MM.1S (cell line): ENCODE measurements around the gene RHOA.
A peak's percentile ranks its signal among the peaks of the same experiment; 100 is the strongest.

Experiments used
- DNase-seq: peaks from one replicate; pipeline ENCODE4 v3.0.0-alpha.2; 2015
- H2AFZ ChIP-seq: fragments of 300-600 bp; sonication (generic); 2 replicates; pipeline ENCODE4 v1.6.0; 2016; ENCODE audit warnings: antibody characterized with exemption, low read length
- H3F3A ChIP-seq: fragments of 300-600 bp; sonication (generic); 2 replicates; pipeline ENCODE4 v1.6.1; 2016; ENCODE audit warnings: mild to moderate bottlenecking, antibody characterized with exemption, low read length, moderate library complexity, mixed read lengths; ENCODE audit not compliant: insufficient read depth
- H3K27ac ChIP-seq: fragments of 300-600 bp; sonication (generic); 2 replicates; pipeline ENCODE4 v1.5.1; 2016; ENCODE audit warnings: mild to moderate bottlenecking, low read length
- H3K27me3 ChIP-seq: fragments of 300-600 bp; sonication (generic); replicated peaks from 2 replicates; pipeline ENCODE4 v1.6.0; 2016; ENCODE audit warnings: low read length; ENCODE audit not compliant: insufficient read depth
- H3K36me3 ChIP-seq: fragments of 300-600 bp; sonication (generic); replicated peaks from 2 replicates; pipeline ENCODE4 v1.6.1; 2016; ENCODE audit warnings: mild to moderate bottlenecking, low read length, mixed read lengths; ENCODE audit not compliant: insufficient read depth
- H3K4me1 ChIP-seq: fragments of 300-600 bp; sonication (generic); 2 replicates; pipeline ENCODE4 v1.6.1; 2016; ENCODE audit warnings: low read length, mixed read lengths
- H3K4me2 ChIP-seq: fragments of 300-600 bp; sonication (generic); 2 replicates; pipeline ENCODE4 v1.6.0; 2016; ENCODE audit warnings: low read depth, low read length
- H3K4me3 ChIP-seq: fragments of 300-600 bp; sonication (generic); 2 replicates; pipeline ENCODE4 v1.5.1; 2016; ENCODE audit warnings: low read length, mixed read lengths
- H3K79me2 ChIP-seq: fragments of 300-600 bp; sonication (generic); 2 replicates; pipeline ENCODE4 v1.6.1; 2016; ENCODE audit warnings: mixed run types, low read length, mixed read lengths
- H3K9ac ChIP-seq: fragments of 300-600 bp; sonication (generic); 2 replicates; pipeline ENCODE4 v1.6.1; 2016; ENCODE audit warnings: low read length, mixed read lengths
- H3K9me2 ChIP-seq: fragments of 300-600 bp; sonication (generic); replicated peaks from 2 replicates; pipeline ENCODE4 v1.6.1; 2016; ENCODE audit warnings: mild to moderate bottlenecking, low read length, mixed read lengths; ENCODE audit not compliant: insufficient read depth
- H3K9me3 ChIP-seq: fragments of 300-600 bp; sonication (generic); replicated peaks from 2 replicates; pipeline ENCODE4 v1.6.1; 2016; ENCODE audit warnings: mild to moderate bottlenecking, low read length, mixed read lengths; ENCODE audit not compliant: insufficient read depth
- H4K20me1 ChIP-seq: fragments of 300-600 bp; sonication (generic); 2 replicates; pipeline ENCODE4 v1.6.1; 2016; ENCODE audit warnings: mild to moderate bottlenecking, low read length, moderate library complexity, mixed read lengths; ENCODE audit not compliant: insufficient read depth
- EZH2 ChIP-seq: fragments of 300-600 bp; sonication (generic); optimal IDR thresholded peaks from 2 replicates; pipeline ENCODE3; 2017; ENCODE audit warnings: low read depth, mild to moderate bottlenecking, antibody characterized with exemption, low read length, mixed read lengths
- EZH2phosphoT487 ChIP-seq: fragments of 300-600 bp; sonication (generic); IDR thresholded peaks from 2 replicates; pipeline ENCODE4 v1.6.1; 2018; ENCODE audit warnings: antibody characterized with exemption, low read length
- TF ChIP-seq, protein P1 (sequence below): fragments of 300-600 bp; sonication (generic); IDR thresholded peaks from 2 replicates; pipeline ENCODE4 v1.5.1; 2016; ENCODE audit warnings: antibody characterized with exemption, low read length, mixed read lengths

The RHOA gene

DNA sequence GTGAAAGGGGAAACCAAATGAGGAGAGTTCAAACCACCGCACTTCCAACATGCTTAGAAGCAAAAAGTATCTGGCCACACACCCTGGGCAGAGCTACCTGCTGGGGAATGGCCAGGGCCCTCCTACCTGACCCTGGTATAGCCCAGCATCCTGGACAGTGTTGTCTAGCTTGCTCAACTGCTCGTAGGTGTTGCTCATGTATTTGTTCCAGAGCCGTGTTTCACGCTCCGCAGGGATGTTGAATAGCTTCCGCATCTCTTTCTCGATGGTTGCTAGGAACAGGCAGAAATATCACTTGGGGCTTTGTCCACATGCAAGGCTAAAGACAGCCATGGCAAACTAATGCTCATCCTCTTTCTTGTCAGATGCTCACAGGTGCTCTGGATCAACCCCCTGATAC lies 87.0 kb downstream of the RHOA start:
- Histone ChIP-seq H3K9me2 (no peaks in the 10 kb centered on the region), H3K27ac (no peak overlapping the region), H3K79me2 (peaks cover 7% of the 10 kb centered on the region; the same call in 1 of the 2 replicates), H3K4me3 (no peak overlapping the region), H3K4me2 (no peak overlapping the region), H3K27me3 (no peaks in the 10 kb centered on the region), H3K36me3 (peaks cover 4% of the 10 kb centered on the region; the same call in 1 of the 2 replicates), H3F3A (no peaks in the 10 kb centered on the region), H3K9me3 (no peaks in the 10 kb centered on the region), H3K4me1 (no peaks in the 10 kb centered on the region), H4K20me1 (no peaks in the 10 kb centered on the region), H2AFZ (no peak overlapping the region), H3K9ac (no peak overlapping the region)
- TF ChIP-seq, protein P1, sequence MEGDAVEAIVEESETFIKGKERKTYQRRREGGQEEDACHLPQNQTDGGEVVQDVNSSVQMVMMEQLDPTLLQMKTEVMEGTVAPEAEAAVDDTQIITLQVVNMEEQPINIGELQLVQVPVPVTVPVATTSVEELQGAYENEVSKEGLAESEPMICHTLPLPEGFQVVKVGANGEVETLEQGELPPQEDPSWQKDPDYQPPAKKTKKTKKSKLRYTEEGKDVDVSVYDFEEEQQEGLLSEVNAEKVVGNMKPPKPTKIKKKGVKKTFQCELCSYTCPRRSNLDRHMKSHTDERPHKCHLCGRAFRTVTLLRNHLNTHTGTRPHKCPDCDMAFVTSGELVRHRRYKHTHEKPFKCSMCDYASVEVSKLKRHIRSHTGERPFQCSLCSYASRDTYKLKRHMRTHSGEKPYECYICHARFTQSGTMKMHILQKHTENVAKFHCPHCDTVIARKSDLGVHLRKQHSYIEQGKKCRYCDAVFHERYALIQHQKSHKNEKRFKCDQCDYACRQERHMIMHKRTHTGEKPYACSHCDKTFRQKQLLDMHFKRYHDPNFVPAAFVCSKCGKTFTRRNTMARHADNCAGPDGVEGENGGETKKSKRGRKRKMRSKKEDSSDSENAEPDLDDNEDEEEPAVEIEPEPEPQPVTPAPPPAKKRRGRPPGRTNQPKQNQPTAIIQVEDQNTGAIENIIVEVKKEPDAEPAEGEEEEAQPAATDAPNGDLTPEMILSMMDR = no peak
- no peak for TF ChIP-seq EZH2
- TF ChIP-seq EZH2phosphoT487 = no peak
- no peak for DNase-seq

DNA sequence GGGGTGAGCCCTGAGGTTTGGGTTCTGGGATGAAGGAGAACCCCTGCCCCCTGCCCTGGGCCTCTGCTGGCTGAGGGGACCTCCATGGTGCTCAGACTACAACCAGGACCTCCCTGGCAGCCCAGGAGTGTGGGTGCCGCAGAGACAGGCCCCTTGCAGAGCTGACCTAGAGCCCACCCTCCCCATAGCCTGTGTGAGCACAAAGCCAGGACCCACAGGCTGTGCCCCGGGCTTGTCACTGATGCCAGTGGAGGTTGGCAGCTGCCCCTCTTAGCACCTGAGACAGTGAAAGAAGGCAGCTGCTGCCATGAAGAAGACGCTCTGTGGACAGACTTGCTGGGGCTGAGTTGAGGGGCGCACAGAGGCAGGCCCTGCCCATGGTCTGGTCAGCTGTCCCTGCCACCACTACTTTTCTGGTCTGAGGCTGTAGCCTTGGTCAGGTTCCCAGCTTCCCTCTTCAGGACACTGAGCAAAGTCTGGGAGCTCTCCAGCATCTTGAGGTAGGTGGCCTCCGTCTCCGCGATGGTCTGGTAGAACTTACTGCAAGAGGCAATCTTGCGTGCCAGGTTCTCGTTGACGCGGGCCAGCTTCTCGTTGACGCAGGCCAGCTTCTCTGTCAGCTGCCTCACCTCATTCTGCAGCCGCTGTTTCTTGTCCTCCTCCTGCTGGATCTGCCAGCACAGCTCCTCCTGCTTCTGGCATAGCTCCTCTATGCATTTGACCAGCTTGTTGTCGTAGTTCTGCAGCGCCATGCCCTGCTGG lies 94.9 kb downstream of the RHOA start:
- TF ChIP-seq EZH2phosphoT487 (no peak), EZH2 (no peak)
- TF ChIP-seq, protein P1 = no peak
- Histone ChIP-seq H3K9ac (no peak overlapping the region), H3K4me2 (no peak overlapping the region), H3K4me1 (peaks cover 10% of the 10 kb centered on the region), H3K27me3 (no peaks in the 10 kb centered on the region), H3K36me3 (no peaks in the 10 kb centered on the region; the same call in 1 of the 2 replicates), H3K79me2 (0 out of 2 replicates have a peak, but pooled peaks cover under 1% of the 10 kb centered on the region), H3K9me3 (no peaks in the 10 kb centered on the region), H3K27ac (no peak overlapping the region), H3K4me3 (no peak overlapping the region), H3K9me2 (no peaks in the 10 kb centered on the region), H2AFZ (no peak overlapping the region), H4K20me1 (no peaks in the 10 kb centered on the region), H3F3A (no peaks in the 10 kb centered on the region)
- DNase-seq = no peak

DNA sequence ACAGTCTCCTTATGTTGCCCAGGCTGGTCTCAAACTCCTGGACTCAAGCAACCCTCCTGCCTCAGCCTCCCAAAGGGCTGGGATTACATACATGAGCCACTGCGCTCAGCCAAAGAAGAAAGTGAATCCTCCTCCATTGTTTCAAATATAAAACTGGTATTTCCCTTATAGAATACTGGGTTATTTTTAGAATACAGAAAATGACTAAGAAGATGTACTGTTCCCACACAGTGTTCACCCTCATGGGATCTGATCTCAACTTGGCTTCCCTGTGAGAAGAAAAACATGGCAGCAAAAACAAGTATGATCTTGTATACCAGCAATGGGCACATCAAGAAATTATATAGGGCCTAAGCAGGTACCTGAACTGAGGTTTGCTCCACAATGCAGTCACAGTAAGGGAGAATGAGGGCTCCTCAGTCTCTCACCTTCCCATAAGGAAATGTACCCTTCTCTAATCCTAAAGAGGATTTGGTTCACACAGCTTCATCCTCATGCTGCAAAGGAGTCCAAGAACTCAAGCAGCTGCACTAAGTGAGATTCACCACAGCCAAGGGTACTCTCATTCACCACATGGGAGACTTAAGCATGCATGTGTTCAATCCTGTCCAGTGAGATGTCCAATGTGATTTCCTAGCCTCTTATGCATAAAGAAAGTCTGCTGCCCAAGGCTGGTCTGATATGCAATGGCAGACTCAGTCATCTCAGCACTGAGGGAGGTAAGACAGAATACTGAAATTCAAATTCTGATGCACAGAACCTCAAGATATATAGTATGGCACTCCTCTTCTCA lies 97.7 kb downstream of the RHOA start:
- Histone ChIP-seq H3K4me3 (no peak overlapping the region), H4K20me1 (no peaks in the 10 kb centered on the region), H3K79me2 (no peaks in the 10 kb centered on the region), H3K36me3 (no peaks in the 10 kb centered on the region; the same call in 1 of the 2 replicates), H2AFZ (no peak overlapping the region), H3K27me3 (no peaks in the 10 kb centered on the region), H3K4me2 (no peak overlapping the region), H3F3A (no peaks in the 10 kb centered on the region), H3K9me3 (no peaks in the 10 kb centered on the region), H3K9me2 (no peaks in the 10 kb centered on the region), H3K9ac (no peak overlapping the region), H3K4me1 (peaks cover 10% of the 10 kb centered on the region), H3K27ac (0 out of 2 replicates have a peak overlapping the region, but pooled peaks have one; percentile 0)
- DNase-seq = no peak
- TF ChIP-seq EZH2 = no peak
- TF ChIP-seq, protein P1 = no peak
- no peak for TF ChIP-seq EZH2phosphoT487
